ENCODE measurements around the gene RSPH10B2.
"Not testable (repeated sequence)": the region's sequence is repeated elsewhere in the genome, so short reads cannot be mapped to it uniquely, and the experiment has no call there.

RSPH10B2 gene

GRCh38 chr7:6753964-6754363 lies at the start of gene RSPH10B2:
TSS of gene RSPH10B2 (plus strand) at chr7:6754103. CDS start at chr7:6757678, 3,575 bp downstream.
- DNase-seq (ENCODE audit: low spot score); H3K27ac ChIP-seq; CTCF ChIA-PET; POLR2A ChIA-PET (ENCODE audit: low non-redundant PET): not testable (repeated sequence)

GRCh38 chr7:6705959-6706665 lies 47.8 kb upstream of the RSPH10B2 start:
- peak overlapping the region; percentile 83 for H3K27ac ChIP-seq
- DNase-seq (ENCODE audit: low spot score), result peak; percentile 41
- TF ChIP-seq, protein P1, sequence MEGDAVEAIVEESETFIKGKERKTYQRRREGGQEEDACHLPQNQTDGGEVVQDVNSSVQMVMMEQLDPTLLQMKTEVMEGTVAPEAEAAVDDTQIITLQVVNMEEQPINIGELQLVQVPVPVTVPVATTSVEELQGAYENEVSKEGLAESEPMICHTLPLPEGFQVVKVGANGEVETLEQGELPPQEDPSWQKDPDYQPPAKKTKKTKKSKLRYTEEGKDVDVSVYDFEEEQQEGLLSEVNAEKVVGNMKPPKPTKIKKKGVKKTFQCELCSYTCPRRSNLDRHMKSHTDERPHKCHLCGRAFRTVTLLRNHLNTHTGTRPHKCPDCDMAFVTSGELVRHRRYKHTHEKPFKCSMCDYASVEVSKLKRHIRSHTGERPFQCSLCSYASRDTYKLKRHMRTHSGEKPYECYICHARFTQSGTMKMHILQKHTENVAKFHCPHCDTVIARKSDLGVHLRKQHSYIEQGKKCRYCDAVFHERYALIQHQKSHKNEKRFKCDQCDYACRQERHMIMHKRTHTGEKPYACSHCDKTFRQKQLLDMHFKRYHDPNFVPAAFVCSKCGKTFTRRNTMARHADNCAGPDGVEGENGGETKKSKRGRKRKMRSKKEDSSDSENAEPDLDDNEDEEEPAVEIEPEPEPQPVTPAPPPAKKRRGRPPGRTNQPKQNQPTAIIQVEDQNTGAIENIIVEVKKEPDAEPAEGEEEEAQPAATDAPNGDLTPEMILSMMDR (conservative IDR thresholded peaks at IDR 0.05; ENCODE audit: low read depth), result no peak
- ChIA-PET POLR2A (ENCODE audit: low non-redundant PET) (no interaction called here), CTCF (no interaction called here)

DNA sequence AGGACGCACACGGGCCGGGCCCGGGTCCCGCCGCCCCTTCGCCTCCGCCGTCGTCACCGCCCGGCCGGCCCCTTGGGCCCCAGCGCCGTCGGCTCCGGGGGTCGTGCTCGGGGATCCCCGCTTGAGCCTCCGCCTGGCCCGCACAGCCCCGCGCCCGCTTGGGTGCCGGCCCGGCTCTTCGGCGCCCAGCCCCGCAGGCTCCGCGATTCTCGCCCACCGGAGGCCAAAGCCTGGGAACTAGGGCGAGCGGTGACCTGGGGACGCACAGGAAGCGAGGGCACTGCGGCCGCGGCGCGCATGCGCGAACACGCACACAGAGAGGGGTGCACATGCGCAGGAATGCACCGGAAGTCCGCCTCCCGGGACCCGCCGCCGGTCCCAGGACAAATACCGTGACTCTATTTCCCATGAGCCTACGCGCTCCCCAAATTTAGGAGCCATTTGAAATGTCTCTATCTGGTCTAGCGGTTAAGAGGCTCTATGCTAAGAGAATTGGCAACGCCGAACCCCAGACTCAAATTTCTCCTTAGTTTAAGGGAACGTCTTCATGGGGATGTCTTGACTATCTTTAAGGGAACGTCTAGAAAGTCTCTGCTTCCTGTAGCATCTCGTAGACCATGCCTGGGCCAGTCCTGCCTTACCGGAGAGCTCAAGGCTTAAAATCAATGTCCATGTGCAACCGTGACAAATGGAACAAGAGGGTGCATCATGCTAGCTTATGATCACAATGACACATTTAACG lies 47.1 kb upstream of the RSPH10B2 start, which contains the start of gene ZNF12:
TSS of gene ZNF12 (minus strand) at position 282 of the 742 bp plus-strand sequence. CDS start 1,774 bp downstream, outside the sequence.
- POLR2A ChIA-PET (ENCODE audit: low non-redundant PET), result no interaction called here

DNA sequence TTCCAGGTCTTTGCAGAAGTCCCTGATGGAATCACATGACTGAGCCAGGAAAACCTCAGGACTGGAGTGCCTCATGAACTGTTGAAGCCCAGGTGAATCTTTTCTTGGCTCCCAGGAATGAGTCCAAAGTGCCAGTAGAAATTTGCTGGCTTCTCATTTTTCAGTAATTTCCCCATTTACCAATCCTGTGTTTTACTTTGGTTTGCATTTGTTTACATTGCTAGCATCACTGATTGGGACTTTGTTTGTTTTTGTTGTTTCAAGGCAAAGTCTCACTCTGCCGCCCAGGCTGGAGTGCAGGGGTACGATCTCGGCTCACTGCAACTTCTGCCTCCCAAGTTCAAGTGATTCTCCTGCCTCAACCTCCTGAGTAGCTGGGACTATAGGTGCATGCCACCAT lies 45.6 kb upstream of the RSPH10B2 start:
- CTCF ChIA-PET, result no interaction called here
- H3K27ac ChIP-seq, result no peak overlapping the region
- TF ChIP-seq, protein P1 (conservative IDR thresholded peaks at IDR 0.05; ENCODE audit: low read depth), result no peak
- no peak for DNase-seq (ENCODE audit: low spot score)
- POLR2A ChIA-PET (ENCODE audit: low non-redundant PET), result no interaction called here

More for the DNA sequence above, 47.1 kb upstream of the RSPH10B2 start, which contains the start of gene ZNF12:
- DNase-seq (ENCODE audit: low spot score), result peak; percentile 97
- CTCF ChIA-PET, result no interaction called here
- TF ChIP-seq, protein P1 (conservative IDR thresholded peaks at IDR 0.05; ENCODE audit: low read depth), result no peak
- peak within 1 kb of the TSS; percentile 83 for H3K27ac ChIP-seq

DNA sequence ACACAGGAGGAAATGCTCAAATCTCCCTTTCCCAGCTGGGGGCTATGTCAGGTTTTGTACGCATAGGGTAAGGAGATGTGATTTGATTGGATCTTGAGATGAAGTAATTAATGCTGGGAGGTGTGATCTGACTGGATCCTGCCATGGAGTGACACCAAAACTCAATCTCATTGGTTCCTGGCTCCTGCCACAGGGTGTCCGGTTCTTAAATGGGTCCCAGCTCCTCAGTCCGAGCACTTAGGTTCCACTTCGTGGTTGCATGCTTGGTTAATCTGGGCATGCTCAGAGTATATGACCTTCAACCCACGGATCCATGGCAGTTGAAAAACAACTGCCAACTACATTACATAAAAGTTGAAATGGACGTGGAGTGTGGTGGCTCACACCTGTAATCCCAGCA lies 44.1 kb upstream of the RSPH10B2 start:
- POLR2A ChIA-PET (ENCODE audit: low non-redundant PET), result no interaction called here
- DNase-seq (ENCODE audit: low spot score), result no peak

GRCh38 chr7:6714360-6714759 lies 39.5 kb upstream of the RSPH10B2 start:
- TF ChIP-seq, protein P1 (conservative IDR thresholded peaks at IDR 0.05; ENCODE audit: low read depth), result no peak
- POLR2A ChIA-PET (ENCODE audit: low non-redundant PET), result no interaction called here
- no peak overlapping the region for H3K27ac ChIP-seq
- CTCF ChIA-PET, result no interaction called here
- DNase-seq (ENCODE audit: low spot score), result no peak

More for the DNA sequence above, 44.1 kb upstream of the RSPH10B2 start:
- no peak overlapping the region for H3K27ac ChIP-seq
- CTCF ChIA-PET, result no interaction called here
- TF ChIP-seq, protein P1 (conservative IDR thresholded peaks at IDR 0.05; ENCODE audit: low read depth), result no peak

DNA sequence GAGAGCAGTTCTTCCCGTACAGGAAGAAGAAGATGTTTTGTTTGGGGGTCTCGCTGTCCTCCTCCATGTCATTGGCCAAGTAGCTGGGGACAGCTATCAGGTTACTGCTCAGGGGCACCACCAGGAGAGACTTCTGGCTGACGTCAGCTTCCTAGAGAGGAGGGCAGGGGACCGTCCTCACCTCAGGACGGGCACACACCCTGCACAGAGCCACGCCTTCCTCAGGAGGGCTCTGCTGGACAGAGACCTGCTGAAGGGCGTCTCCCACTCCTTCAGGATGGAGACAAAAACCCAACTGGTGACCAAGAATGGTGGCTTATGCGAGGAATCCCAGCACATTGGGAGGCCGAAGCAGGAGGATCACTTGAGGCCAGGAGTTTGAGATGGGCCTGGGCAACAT lies 38.0 kb upstream of the RSPH10B2 start:
- DNase-seq (ENCODE audit: low spot score); CTCF ChIA-PET; H3K27ac ChIP-seq; POLR2A ChIA-PET (ENCODE audit: low non-redundant PET): not testable (repeated sequence)
